Measurements from ENCODE around the gene LNX1.

The LNX1 gene

GRCh38 chr4:53527326-53527725, 64.0 kb downstream of the LNX1 start:
- DNase-seq: no peak
- TF ChIP-seq POLR2A (IDR thresholded peaks at IDR 0.05; ENCODE audit: low read length) (no peak), GATA1 (IDR thresholded peaks at IDR 0.05; ENCODE audit: low read depth, low read length) (no peak)

GRCh38 chr4:53522334-53522733, 69.0 kb downstream of the LNX1 start:
- TF ChIP-seq GATA1 (IDR thresholded peaks at IDR 0.05; ENCODE audit: low read depth, low read length): no peak
- DNase-seq: no peak

- no peak for DNase-seq
These were observed 71.2 kb downstream of the LNX1 start for GRCh38 chr4:53520116-53520515.

GRCh38 chr4:53518807-53519206, 72.5 kb downstream of the LNX1 start:
- no peak for DNase-seq
- no peak for TF ChIP-seq POLR2A (IDR thresholded peaks at IDR 0.05; ENCODE audit: low read length)
- no peak for TF ChIP-seq GATA1 (IDR thresholded peaks at IDR 0.05; ENCODE audit: low read depth, low read length)

More at GRCh38 chr4:53520116-53520515, 71.2 kb downstream of the LNX1 start:
- TF ChIP-seq GATA1 (IDR thresholded peaks at IDR 0.05; ENCODE audit: low read depth, low read length) (no peak), POLR2A (IDR thresholded peaks at IDR 0.05; ENCODE audit: low read length) (no peak)

DNA sequence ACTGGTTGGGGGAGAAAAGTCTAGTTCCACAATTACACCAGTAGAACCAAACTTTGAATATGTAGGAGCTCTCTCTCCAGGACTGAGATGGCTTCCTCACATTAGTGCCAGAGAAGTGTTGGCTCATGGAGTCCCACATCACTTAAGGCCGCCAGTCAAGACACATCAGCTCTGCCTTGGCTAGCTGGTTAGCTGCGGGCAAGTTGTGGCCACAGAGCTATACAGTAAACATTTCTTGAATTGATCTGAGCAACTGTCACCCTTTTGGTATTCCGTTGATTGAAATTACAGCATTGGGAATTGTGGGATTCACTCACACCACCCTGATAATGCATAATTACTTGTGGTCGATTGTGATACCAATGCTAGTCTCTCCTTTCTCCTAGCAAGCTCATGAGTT, 76.2 kb downstream of the LNX1 start:
- no peak for TF ChIP-seq GATA1 (IDR thresholded peaks at IDR 0.05; ENCODE audit: low read depth, low read length)
- no peak for DNase-seq

DNA sequence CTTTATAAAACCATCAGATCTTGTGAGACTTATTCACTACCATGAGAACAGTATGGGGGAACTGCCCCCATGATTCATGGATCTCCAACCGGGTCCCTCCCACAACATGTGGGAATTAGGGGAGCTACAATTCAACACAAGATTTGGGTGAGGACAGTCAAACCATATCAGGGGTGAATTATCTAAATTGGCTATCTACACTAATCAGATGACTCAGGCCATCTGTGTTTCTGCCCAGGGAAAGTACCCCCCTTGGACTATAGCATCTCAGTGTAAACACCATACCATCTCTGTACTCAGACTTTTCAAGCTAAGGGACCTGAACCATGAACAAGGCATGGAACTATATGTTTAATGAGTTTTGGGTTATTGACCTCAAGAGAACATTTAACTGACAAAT, 76.8 kb downstream of the LNX1 start:
- DNase-seq: no peak
- TF ChIP-seq POLR2A (IDR thresholded peaks at IDR 0.05; ENCODE audit: low read length) (no peak), GATA1 (IDR thresholded peaks at IDR 0.05; ENCODE audit: low read depth, low read length) (no peak)

DNA sequence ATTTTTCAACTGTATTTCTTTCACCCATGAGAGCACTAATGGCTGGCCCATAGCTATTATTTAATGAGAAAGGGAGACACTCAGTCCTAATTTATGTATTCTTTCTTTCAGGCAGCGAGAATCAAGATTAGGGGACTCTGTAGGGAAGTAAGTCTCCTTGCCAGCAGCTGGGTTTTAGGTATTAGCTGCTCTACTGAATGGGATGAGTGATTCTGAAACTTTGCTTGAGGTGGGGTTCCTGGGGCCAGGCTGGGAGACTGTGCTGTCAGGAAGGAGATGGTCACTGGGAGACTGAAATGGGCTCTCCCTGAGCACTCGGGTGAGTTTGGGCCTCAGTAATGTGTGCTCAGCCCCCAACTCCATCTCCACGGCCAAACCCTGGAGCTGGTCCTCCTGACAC, 78.7 kb downstream of the LNX1 start:
- TF ChIP-seq POLR2A (IDR thresholded peaks at IDR 0.05; ENCODE audit: low read length) (no peak), GATA1 (IDR thresholded peaks at IDR 0.05; ENCODE audit: low read depth, low read length) (no peak)
- DNase-seq: no peak

GRCh38 chr4:53511014-53511413, 80.3 kb downstream of the LNX1 start:
- TF ChIP-seq GATA1 (IDR thresholded peaks at IDR 0.05; ENCODE audit: low read depth, low read length) (no peak), POLR2A (IDR thresholded peaks at IDR 0.05; ENCODE audit: low read length) (no peak)
- DNase-seq: no peak

DNA sequence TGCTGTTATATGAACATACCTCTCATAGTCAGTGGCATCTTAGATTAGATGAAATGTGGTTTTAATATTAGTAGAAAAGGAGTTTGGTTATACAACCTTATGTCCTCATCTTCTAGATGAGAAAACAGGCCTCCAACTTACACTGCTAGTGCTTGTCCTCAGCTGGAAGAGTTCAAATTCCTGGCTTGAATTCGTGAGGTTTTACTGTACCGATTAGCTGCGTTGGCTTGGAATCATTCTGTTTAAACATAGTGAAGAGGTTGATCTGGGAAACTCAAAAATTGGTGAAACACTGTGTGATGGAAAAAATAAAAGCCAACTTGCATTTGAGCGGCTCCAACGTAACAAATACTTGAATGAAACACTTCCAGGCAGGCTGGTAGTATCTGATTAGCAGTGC, 81.0 kb downstream of the LNX1 start:
- DNase-seq: no peak
- TF ChIP-seq GATA1 (IDR thresholded peaks at IDR 0.05; ENCODE audit: low read depth, low read length) (no peak), POLR2A (IDR thresholded peaks at IDR 0.05; ENCODE audit: low read length) (no peak)

- no peak for TF ChIP-seq POLR2A (IDR thresholded peaks at IDR 0.05; ENCODE audit: low read length)
- no peak for TF ChIP-seq GATA1 (IDR thresholded peaks at IDR 0.05; ENCODE audit: low read depth, low read length)
- no peak for DNase-seq
These were observed 82.8 kb downstream of the LNX1 start for GRCh38 chr4:53508446-53508845.

- TF ChIP-seq GATA1 (IDR thresholded peaks at IDR 0.05; ENCODE audit: low read depth, low read length): no peak
- no peak for TF ChIP-seq POLR2A (IDR thresholded peaks at IDR 0.05; ENCODE audit: low read length)
- no peak for DNase-seq
These were observed 83.5 kb downstream of the LNX1 start for GRCh38 chr4:53507671-53508286.

GRCh38 chr4:53507058-53507457, 84.2 kb downstream of the LNX1 start:
- TF ChIP-seq GATA1 (IDR thresholded peaks at IDR 0.05; ENCODE audit: low read depth, low read length): no peak
- TF ChIP-seq POLR2A (IDR thresholded peaks at IDR 0.05; ENCODE audit: low read length): no peak
- DNase-seq: no peak

GRCh38 chr4:53505947-53506346, 85.3 kb downstream of the LNX1 start:
- TF ChIP-seq GATA1 (IDR thresholded peaks at IDR 0.05; ENCODE audit: low read depth, low read length) (no peak), POLR2A (IDR thresholded peaks at IDR 0.05; ENCODE audit: low read length) (no peak)
- DNase-seq: no peak

- no peak for DNase-seq
- TF ChIP-seq GATA1 (IDR thresholded peaks at IDR 0.05; ENCODE audit: low read depth, low read length) (no peak), POLR2A (IDR thresholded peaks at IDR 0.05; ENCODE audit: low read length) (no peak)
These were observed 89.2 kb downstream of the LNX1 start for GRCh38 chr4:53502094-53502493.

DNA sequence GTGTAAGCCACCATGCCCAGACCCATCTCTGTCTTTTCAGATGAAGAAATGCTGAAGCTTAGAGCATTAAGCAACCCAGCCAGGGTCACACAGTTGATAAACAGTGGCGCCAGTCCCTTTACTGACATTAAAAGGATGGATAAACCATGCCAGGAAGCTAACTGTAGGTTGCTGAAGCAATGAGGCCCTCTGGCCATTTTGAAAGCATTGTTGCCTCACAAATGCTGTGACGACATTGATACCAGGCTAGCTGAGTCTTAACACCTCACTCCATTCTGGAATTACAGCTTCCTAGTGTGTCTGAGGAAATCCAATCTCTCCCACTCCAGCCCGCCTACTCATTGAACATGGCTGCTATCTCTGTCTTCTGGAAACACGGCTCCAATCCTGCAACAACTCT, 89.7 kb downstream of the LNX1 start:
- no peak for TF ChIP-seq GATA1 (IDR thresholded peaks at IDR 0.05; ENCODE audit: low read depth, low read length)
- no peak for TF ChIP-seq POLR2A (IDR thresholded peaks at IDR 0.05; ENCODE audit: low read length)
- no peak for DNase-seq

GRCh38 chr4:53500546-53500945, 90.7 kb downstream of the LNX1 start:
- no peak for TF ChIP-seq GATA1 (IDR thresholded peaks at IDR 0.05; ENCODE audit: low read depth, low read length)
- TF ChIP-seq POLR2A (IDR thresholded peaks at IDR 0.05; ENCODE audit: low read length): no peak
- no peak for DNase-seq
